Endothelial cell of umbilical vein (primary cell): ENCODE data around the gene TECPR2. TPM values are rescaled to one million over a fixed set of nuclear protein-coding genes. Genes with fewer than 3 reads are reported as not detected.

Source experiments
- BruUV-seq: library from RNA; stranded (reverse); fragments of 400-500 nt; replicated peaks from 2 replicates; lab custom pipeline; 2021; lab: Mats Ljungman, UMichigan
- CTCF ChIA-PET: fragments of 300-600, 350-600 bp; sonication (Branson Sonifier 250); formaldehyde crosslinking; loops from one replicate; lab custom pipeline; 2021; ENCODE audit warnings: antibody characterized with exemption, inconsistent platforms; lab: Charles Lee
- POLR2A ChIA-PET: fragments of 300-600, 350-600 bp; sonication (Branson Sonifier 250); formaldehyde crosslinking; loops from one replicate; lab custom pipeline; 2021; ENCODE audit warnings: antibody characterized with exemption, inconsistent platforms; lab: Charles Lee
- DNase-seq: peaks from one replicate; pipeline ENCODE4 v3.0.0-alpha.2; 2011; ENCODE audit warnings: low read depth, low spot score
- FAIRE-seq: peaks from 2 replicates; lab custom pipeline; 2011; peaks lifted over from hg19 to GRCh38; lab: Jason Lieb, UNC
- H2AFZ ChIP-seq: 2 replicates; pipeline ENCODE4 v1.6.0; 2012; ENCODE audit warnings: low read depth, low read length, control low read depth, inconsistent platforms
- H3K27ac ChIP-seq: 2 replicates; pipeline ENCODE4 v1.5.1; 2011; ENCODE audit warnings: low read depth, mild to moderate bottlenecking, control low read depth, low read length, moderate library complexity; ENCODE audit not compliant: insufficient read depth
- H3K27me3 ChIP-seq, 2 experiments: 2 replicates each; pipeline versions ENCODE4 v1.6.0 to v1.6.1; 2011; ENCODE audit warnings: low read length in 2 of 2, mixed read lengths in 1 of 2; ENCODE audit not compliant: control insufficient read depth in 2 of 2, insufficient read depth in 2 of 2
- H3K36me3 ChIP-seq, 2 experiments: 2 replicates in 1 of 2; 3 replicates in 1 of 2; pipeline ENCODE4 v1.5.1; 2011; ENCODE audit warnings: low read length in 2 of 2, mild to moderate bottlenecking in 1 of 2, moderate library complexity in 1 of 2; ENCODE audit not compliant: control insufficient read depth in 2 of 2, insufficient read depth in 2 of 2; ENCODE audit errors: extremely low read depth in 1 of 2
- H3K4me1 ChIP-seq: 3 replicates; pipeline ENCODE4 v1.5.1; 2011; ENCODE audit warnings: mild to moderate bottlenecking, low read length; ENCODE audit not compliant: control insufficient read depth, insufficient read depth; ENCODE audit errors: extremely low read depth
- H3K4me2 ChIP-seq: 2 replicates; pipeline ENCODE4 v1.6.1; 2011; ENCODE audit warnings: low read length, control low read depth, mixed read lengths; ENCODE audit not compliant: insufficient read depth
- H3K4me3 ChIP-seq, 3 experiments: fragments of 200-600 bp in 1 of 3; sonication (generic), shearing (Covaris generic) in 1 of 3; replicated peaks in 1 of 3; 2 replicates each; pipeline ENCODE4 v1.5.1; 2011 to 2016; ENCODE audit warnings: control low read depth in 3 of 3, low read length in 3 of 3, mild to moderate bottlenecking in 2 of 3, inconsistent platforms in 1 of 3, low read depth in 1 of 3, moderate library complexity in 1 of 3; ENCODE audit not compliant: insufficient read depth in 1 of 3
- H3K79me2 ChIP-seq: 2 replicates; pipeline ENCODE4 v1.6.0; 2012; ENCODE audit warnings: low read length, inconsistent platforms; ENCODE audit not compliant: control insufficient read depth, insufficient read depth
- H3K9ac ChIP-seq: replicated peaks from 2 replicates; pipeline ENCODE3; 2011; ENCODE audit warnings: low read length, control low read depth; ENCODE audit not compliant: insufficient read depth; ENCODE audit errors: extremely low read depth
- H3K9me1 ChIP-seq: replicated peaks from 3 replicates; pipeline ENCODE4 v1.6.0; 2011; ENCODE audit warnings: mild to moderate bottlenecking, low read length; ENCODE audit not compliant: control insufficient read depth, insufficient read depth; ENCODE audit errors: extremely low read depth
- H3K9me3 ChIP-seq: replicated peaks from 2 replicates; pipeline ENCODE4 v1.5.1; 2012; ENCODE audit warnings: low read length, inconsistent platforms; ENCODE audit not compliant: control insufficient read depth, insufficient read depth
- H4K20me1 ChIP-seq: replicated peaks from 2 replicates; pipeline ENCODE3; 2011; ENCODE audit warnings: mild to moderate bottlenecking, low read length; ENCODE audit not compliant: control insufficient read depth, insufficient read depth; ENCODE audit errors: extremely low read depth
- CTCF ChIP-seq, 2 donors: IDR thresholded peaks; 1 replicate in 1 of 2; 2 replicates in 1 of 2; pipeline ENCODE4 v1.5.1; 2011; ENCODE audit warnings: low read length in 2 of 2, mild to moderate bottlenecking in 2 of 2, moderate library complexity in 2 of 2, control low read depth in 1 of 2, inconsistent platforms in 1 of 2, low read depth in 1 of 2; ENCODE audit not compliant: insufficient read depth in 1 of 2; ENCODE audit errors: extremely low read depth in 1 of 2
- EZH2 ChIP-seq: IDR thresholded peaks from 2 replicates; pipeline ENCODE4 v1.6.1; 2012; ENCODE audit warnings: borderline replicate concordance, low read depth, mild to moderate bottlenecking, moderate library complexity, low read length, inconsistent platforms; ENCODE audit not compliant: severe bottlenecking
- FOS ChIP-seq: IDR thresholded peaks from 2 replicates; pipeline ENCODE4 v1.6.1; 2011; ENCODE audit warnings: mild to moderate bottlenecking, low read length, moderate library complexity, borderline replicate concordance; ENCODE audit not compliant: insufficient read depth
- GATA2 ChIP-seq: IDR thresholded peaks from 2 replicates; pipeline ENCODE4 v1.7.0; 2011; ENCODE audit warnings: low read depth, mild to moderate bottlenecking, moderate library complexity, mixed read lengths, low read length; ENCODE audit not compliant: insufficient read length, insufficient read depth
- JUN ChIP-seq: IDR thresholded peaks from 2 replicates; pipeline ENCODE4 v1.6.1; 2011; ENCODE audit warnings: borderline replicate concordance, low read depth; ENCODE audit not compliant: insufficient read length, insufficient read depth
- MAX ChIP-seq: IDR thresholded peaks from 2 replicates; pipeline ENCODE4 v1.6.1; 2011; ENCODE audit not compliant: insufficient read depth, insufficient read length
- MYC ChIP-seq: IDR thresholded peaks from one replicate; pipeline ENCODE4 v1.6.1; 2011; ENCODE audit warnings: mild to moderate bottlenecking, low read depth, low read length
- POLR2A ChIP-seq: IDR thresholded peaks from 2 replicates; pipeline ENCODE4 v1.6.1; 2012; ENCODE audit warnings: low read depth, mild to moderate bottlenecking, control low read depth, low read length
- POLR2AphosphoS5 ChIP-seq: IDR thresholded peaks from 2 replicates; pipeline ENCODE4 v1.6.1; 2012; ENCODE audit warnings: low read depth, mild to moderate bottlenecking, control low read depth, low read length, moderate library complexity; ENCODE audit not compliant: insufficient read depth
- dilution Hi-C: fragments of 300-500 bp; cut with MboI; formaldehyde crosslinking; loops from one replicate; pipeline ENCODE4 v1.15.0; 2019; ENCODE audit warnings: low sequenced_read_pairs; ENCODE audit not compliant: extremely low pct_ligation_motif_present
- intact Hi-C: fragments of 100-400 bp; cut with micrococcal nuclease; formaldehyde crosslinking; loops from one replicate; pipeline ENCODE4 v1.10.0; 2022
- polyA plus RNA-seq, 4 experiments: library from polyadenylated mRNA; depleted of rRNA in 3 of 4; stranded (reverse) in 3 of 4; unstranded in 1 of 4; fragments of >200 nt; gene quantifications; 2 replicates each; pipeline versions ENCODE4 v1.2.1 to v1.2.3, GENCODE V29; 2011 to 2012; ENCODE audit warnings: missing spikeins in 1 of 4
- total RNA-seq: library from RNA; stranded (reverse); gene quantifications from 2 replicates; pipeline ENCODE4 v1.2.3, GENCODE V29; 2021

The TECPR2 gene
- total and polyA plus RNA-seq, 2 donors (not counting 3 experiments of a cell fraction or from before 2014, with no cell fraction given) = 8.9 to 21.5 TPM

GRCh38 chr14:102419716-102420115, 57.0 kb downstream of the TECPR2 start:
- no peaks in the 10 kb centered on the region for H3K27me3 ChIP-seq
- FAIRE-seq (no peak), DNase-seq (no peak)
- no peak overlapping the region for H2AFZ ChIP-seq
- BruUV-seq = no TSS peak
- CTCF ChIA-PET = interaction anchor here (1.2 kb wide), 1 partner anchor 19 kb away, joined by 5 read pairs; no protein-coding TSS in a partner anchor
- peaks cover 2 to 16% of the 10 kb centered on the region in 2 experiments for H3K36me3 ChIP-seq
- no peaks in the 10 kb centered on the region for H3K79me2 ChIP-seq
- POLR2A ChIA-PET = no interaction called here
- H3K9ac ChIP-seq = no peak overlapping the region
- no peaks in the 10 kb centered on the region for H4K20me1 ChIP-seq
- dilution Hi-C loops (no loop called here), intact Hi-C loops (no loop called here)
- H3K9me3 ChIP-seq = no peaks in the 10 kb centered on the region
- H3K4me2 ChIP-seq = no peak overlapping the region
- TF ChIP-seq MAX = no peak
- no peak for TF ChIP-seq JUN
- no peak for TF ChIP-seq GATA2
- TF ChIP-seq FOS = no peak
- no peak for TF ChIP-seq MYC
- no peak for TF ChIP-seq EZH2
- TF ChIP-seq POLR2A = no peak
- no peak for TF ChIP-seq POLR2AphosphoS5
- TF ChIP-seq CTCF (IDR thresholded peaks at IDR 0.05; ENCODE audit: extremely low read depth in 1 of 2, insufficient read depth in 1 of 2, low read depth in 1 of 2, low read length in 2 of 2) = no peak
- no peaks in the 10 kb centered on the region for H3K9me1 ChIP-seq
- H3K27ac ChIP-seq = no peak overlapping the region
- H3K4me1 ChIP-seq = no peaks in the 10 kb centered on the region
- no peak overlapping the region for H3K4me3 ChIP-seq
